Suprapubic skin (tissue), 4 donors: ENCODE measurements around the gene GTF2A1L. TPM values are rescaled to one million over a fixed set of nuclear protein-coding genes. Genes with fewer than 3 reads are reported as not detected.

Experiments
- DNase-seq, 2 donors: peaks; one replicate each; pipeline ENCODE4 v3.0.0-alpha.2; 2019; ENCODE audit warnings: low spot score in 2 of 2
- H3K27ac ChIP-seq: fragments of 200-600 bp; sonication (generic); one replicate; pipeline ENCODE4 v1.5.1; 2019
- H3K27me3 ChIP-seq: fragments of 200-600 bp; sonication (generic); one replicate; pipeline ENCODE4 v1.5.1; 2019
- H3K36me3 ChIP-seq: fragments of 200-600 bp; sonication (generic); one replicate; pipeline ENCODE4 v1.5.1; 2019
- H3K4me1 ChIP-seq: fragments of 200-600 bp; sonication (generic); one replicate; pipeline ENCODE4 v1.5.1; 2019
- H3K4me3 ChIP-seq: fragments of 200-600 bp; sonication (generic); one replicate; pipeline ENCODE4 v1.5.1; 2019; ENCODE audit warnings: mild to moderate bottlenecking
- H3K9me3 ChIP-seq: fragments of 200-600 bp; sonication (generic); one replicate; pipeline ENCODE4 v1.5.1; 2019
- EP300 ChIP-seq: sonication (generic); formaldehyde crosslinking; IDR thresholded peaks from one replicate; pipeline ENCODE4 v1.6.1; 2017; ENCODE audit warnings: antibody characterized with exemption
- POLR2A ChIP-seq, 2 donors: fragments of 450-650 bp; IDR thresholded peaks; one replicate each; pipeline ENCODE4 v1.6.1; 2017; ENCODE audit warnings: antibody characterized with exemption in 2 of 2, mild to moderate bottlenecking in 2 of 2, moderate library complexity in 2 of 2
- POLR2AphosphoS5 ChIP-seq, 3 donors: sonication (generic); formaldehyde crosslinking; IDR thresholded peaks; one replicate each; pipeline ENCODE4 v1.6.1; 2017; ENCODE audit warnings: antibody characterized with exemption in 3 of 3
- WGBS: methylation state at CpG from one replicate; pipeline ENCODE4 v1.1.5; 2018; 5-methylcytosine and 5-hydroxymethylcytosine counted together
- total RNA-seq, 4 donors: library from RNA; depleted of rRNA; stranded (reverse); fragments of >200 nt; gene quantifications; one replicate each; pipeline ENCODE4 v1.1.0, GENCODE V29; 2016
- TF ChIP-seq, protein P1 (sequence below), 2 donors: fragments of 200-600 bp in 1 of 2; fragments of 450-650 bp in 1 of 2; sonication (generic) in 1 of 2; IDR thresholded peaks; one replicate each; pipeline ENCODE4 v1.5.1; 2016 to 2019; ENCODE audit warnings: antibody characterized with exemption in 2 of 2, mild to moderate bottlenecking in 1 of 2, moderate library complexity in 1 of 2

Gene GTF2A1L
- total RNA-seq, 4 donors from 2014 or later: 1.0 to 2.9 (median 1.1) TPM; not detected in 1

DNA sequence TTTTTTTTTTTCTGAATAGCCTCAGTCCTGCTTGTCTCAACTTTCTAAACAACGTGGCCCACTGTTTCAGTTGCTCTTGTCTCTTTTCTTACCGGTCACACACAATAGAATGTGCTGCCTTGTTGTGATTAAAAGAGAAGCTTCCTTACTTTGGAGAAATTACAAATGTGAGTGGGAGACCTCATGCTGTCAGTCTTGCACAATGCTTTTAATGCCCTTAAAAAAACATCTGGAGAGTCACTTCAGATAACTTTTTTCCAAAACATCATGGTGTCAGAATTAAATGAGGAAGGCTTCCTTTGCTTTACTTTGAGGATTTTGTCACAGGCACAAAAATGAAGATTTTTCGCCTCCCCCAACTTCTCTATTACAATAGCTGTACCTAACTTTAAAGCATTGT is 100.2 kb downstream of the GTF2A1L start:
- Histone ChIP-seq H3K36me3 (no peaks in the 10 kb centered on the region), H3K4me1 (no peaks in the 10 kb centered on the region), H3K9me3 (no peaks in the 10 kb centered on the region), H3K27me3 (no peaks in the 10 kb centered on the region), H3K27ac (no peak overlapping the region), H3K4me3 (no peak overlapping the region)
- WGBS: 66% methylated on average over 3 of the region's 3 CpGs
- no peak for DNase-seq
- TF ChIP-seq, protein P1, sequence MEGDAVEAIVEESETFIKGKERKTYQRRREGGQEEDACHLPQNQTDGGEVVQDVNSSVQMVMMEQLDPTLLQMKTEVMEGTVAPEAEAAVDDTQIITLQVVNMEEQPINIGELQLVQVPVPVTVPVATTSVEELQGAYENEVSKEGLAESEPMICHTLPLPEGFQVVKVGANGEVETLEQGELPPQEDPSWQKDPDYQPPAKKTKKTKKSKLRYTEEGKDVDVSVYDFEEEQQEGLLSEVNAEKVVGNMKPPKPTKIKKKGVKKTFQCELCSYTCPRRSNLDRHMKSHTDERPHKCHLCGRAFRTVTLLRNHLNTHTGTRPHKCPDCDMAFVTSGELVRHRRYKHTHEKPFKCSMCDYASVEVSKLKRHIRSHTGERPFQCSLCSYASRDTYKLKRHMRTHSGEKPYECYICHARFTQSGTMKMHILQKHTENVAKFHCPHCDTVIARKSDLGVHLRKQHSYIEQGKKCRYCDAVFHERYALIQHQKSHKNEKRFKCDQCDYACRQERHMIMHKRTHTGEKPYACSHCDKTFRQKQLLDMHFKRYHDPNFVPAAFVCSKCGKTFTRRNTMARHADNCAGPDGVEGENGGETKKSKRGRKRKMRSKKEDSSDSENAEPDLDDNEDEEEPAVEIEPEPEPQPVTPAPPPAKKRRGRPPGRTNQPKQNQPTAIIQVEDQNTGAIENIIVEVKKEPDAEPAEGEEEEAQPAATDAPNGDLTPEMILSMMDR (IDR thresholded peaks at IDR 0.05): no peak
- TF ChIP-seq POLR2AphosphoS5 (IDR thresholded peaks at IDR 0.05): no peak

DNA sequence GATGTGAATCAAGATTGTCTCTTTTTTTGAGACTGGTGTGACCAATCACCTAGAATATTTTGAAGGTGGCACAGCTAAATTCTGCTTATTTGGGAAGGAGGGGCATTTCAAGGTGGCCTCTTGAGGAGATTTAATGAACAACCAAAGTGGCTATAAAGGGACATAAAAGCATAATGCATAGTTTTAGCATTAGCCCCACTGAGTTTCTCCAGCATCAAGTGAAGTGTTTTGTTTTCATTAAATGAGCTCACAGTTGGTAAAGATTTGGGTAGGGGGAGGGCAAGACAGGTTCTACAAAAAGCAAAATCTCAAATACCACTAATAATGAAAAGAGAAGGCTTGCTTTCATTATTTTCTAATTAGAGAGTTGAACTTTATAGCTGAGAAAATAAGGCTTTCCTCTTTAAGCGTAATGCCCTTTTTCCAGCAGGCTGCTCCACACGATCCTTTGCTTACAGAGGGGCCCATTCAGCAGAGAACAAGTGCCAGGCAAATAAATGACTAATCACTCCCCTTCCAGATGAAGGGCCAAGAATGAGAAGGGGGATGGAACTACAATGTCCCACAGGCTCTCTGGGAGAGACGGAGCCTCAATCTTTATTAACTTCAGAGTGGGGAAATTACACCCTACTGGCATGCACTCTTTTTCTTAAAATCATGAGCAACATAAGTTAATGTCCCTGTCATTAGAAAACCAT is 102.0 kb downstream of the GTF2A1L start:
- TF ChIP-seq, protein P1 (IDR thresholded peaks at IDR 0.05): no peak
- TF ChIP-seq POLR2AphosphoS5 (IDR thresholded peaks at IDR 0.05) (no peak), EP300 (no peak), POLR2A (IDR thresholded peaks at IDR 0.05) (no peak)
- Histone ChIP-seq H3K4me3 (no peak overlapping the region), H3K27me3 (no peaks in the 10 kb centered on the region), H3K9me3 (no peaks in the 10 kb centered on the region), H3K36me3 (no peaks in the 10 kb centered on the region), H3K4me1 (no peaks in the 10 kb centered on the region), H3K27ac (no peak overlapping the region)
- 71% methylated on average over 3 of the region's 3 CpGs for WGBS
- DNase-seq: no peak

DNA sequence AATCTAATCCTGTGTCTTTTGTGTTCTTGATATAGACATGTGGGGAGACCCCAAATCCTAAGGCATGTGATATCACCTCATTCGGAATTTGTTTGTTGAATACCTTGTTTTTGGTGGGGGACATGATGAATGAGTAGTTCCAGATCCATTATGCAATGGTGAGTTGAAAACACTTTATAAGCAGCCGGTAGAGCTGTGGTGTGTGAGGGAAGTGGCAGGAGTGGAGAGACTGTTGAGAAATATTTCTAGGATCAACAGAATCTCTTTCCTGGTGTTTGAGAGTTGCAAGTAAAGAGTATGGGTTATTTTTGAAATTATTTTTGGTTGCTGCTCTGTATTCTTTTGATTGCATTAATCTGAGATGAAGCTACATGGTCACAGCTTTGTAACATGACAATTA is 103.5 kb downstream of the GTF2A1L start:
- WGBS: 82% methylated on average over 2 of the region's 2 CpGs
- DNase-seq: no peak
- TF ChIP-seq EP300 (no peak), POLR2A (IDR thresholded peaks at IDR 0.05) (no peak), POLR2AphosphoS5 (IDR thresholded peaks at IDR 0.05) (no peak)
- TF ChIP-seq, protein P1 (IDR thresholded peaks at IDR 0.05): no peak
- Histone ChIP-seq H3K27me3 (no peaks in the 10 kb centered on the region), H3K36me3 (no peaks in the 10 kb centered on the region), H3K4me1 (no peaks in the 10 kb centered on the region), H3K9me3 (no peaks in the 10 kb centered on the region), H3K27ac (no peak overlapping the region), H3K4me3 (no peak overlapping the region)

DNA sequence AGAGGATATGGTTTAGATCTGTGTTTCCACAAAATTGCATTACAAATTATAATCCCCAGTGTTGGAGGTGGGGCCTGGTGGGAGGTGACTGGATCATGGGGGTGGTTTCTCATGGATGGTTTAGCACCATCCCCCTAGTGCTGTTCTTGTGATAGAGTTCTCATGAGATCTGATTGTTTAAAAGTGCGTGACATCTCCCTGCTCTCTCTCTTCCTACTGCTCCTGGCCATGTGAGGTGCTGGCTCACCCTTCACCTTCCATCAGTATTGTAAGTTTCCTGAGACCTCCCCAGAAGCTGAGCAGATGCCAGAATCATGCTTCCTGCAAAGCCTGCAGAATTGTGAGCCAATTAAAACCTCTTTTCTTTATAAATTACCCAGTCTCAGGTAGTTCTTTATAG is 104.7 kb downstream of the GTF2A1L start:
- Histone ChIP-seq H3K36me3 (no peaks in the 10 kb centered on the region), H3K4me3 (no peak overlapping the region), H3K27me3 (no peaks in the 10 kb centered on the region), H3K4me1 (no peaks in the 10 kb centered on the region), H3K9me3 (no peaks in the 10 kb centered on the region), H3K27ac (no peak overlapping the region)
- 88% methylated on average over 1 of the region's 1 CpG for WGBS
- TF ChIP-seq, protein P1 (IDR thresholded peaks at IDR 0.05): no peak
- DNase-seq: no peak

DNA sequence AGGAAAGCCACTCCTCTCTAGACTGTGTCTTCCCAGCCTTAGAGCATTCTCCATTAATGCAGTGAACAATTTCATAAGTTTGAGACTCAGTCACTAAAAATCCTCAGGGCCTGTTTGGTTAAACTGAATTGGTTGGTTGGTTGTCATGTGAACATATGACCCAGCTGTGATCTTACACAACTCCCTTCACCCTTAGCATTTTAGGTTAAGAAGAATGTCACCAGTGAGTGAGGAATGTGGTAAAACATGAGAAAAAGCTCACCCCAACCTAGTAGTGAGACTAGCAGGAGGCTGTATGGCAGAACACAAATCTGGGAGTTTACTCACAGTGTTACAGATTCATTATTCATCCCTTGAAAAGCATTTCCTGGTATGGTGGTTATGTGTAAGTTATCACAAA is 105.5 kb downstream of the GTF2A1L start:
- Histone ChIP-seq H3K9me3 (no peaks in the 10 kb centered on the region), H3K27me3 (no peaks in the 10 kb centered on the region), H3K27ac (no peak overlapping the region), H3K4me1 (no peaks in the 10 kb centered on the region), H3K36me3 (no peaks in the 10 kb centered on the region), H3K4me3 (no peak overlapping the region)
- TF ChIP-seq POLR2A (IDR thresholded peaks at IDR 0.05): no peak
- no peak for TF ChIP-seq POLR2AphosphoS5 (IDR thresholded peaks at IDR 0.05)
- TF ChIP-seq, protein P1 (IDR thresholded peaks at IDR 0.05): no peak
- TF ChIP-seq EP300: no peak
- no peak for DNase-seq
